Erythroblast (primary cell): ENCODE data around the gene EIF4A3.

Source experiments
- GATA1 ChIP-seq: IDR thresholded peaks from 2 replicates; pipeline ENCODE4 v1.6.1; 2011; ENCODE audit warnings: low read depth, mild to moderate bottlenecking, control low read depth, low read length, moderate library complexity
- POLR2A ChIP-seq: IDR thresholded peaks from 2 replicates; pipeline ENCODE4 v1.6.1; 2011; ENCODE audit warnings: mild to moderate bottlenecking, low read length

DNA sequence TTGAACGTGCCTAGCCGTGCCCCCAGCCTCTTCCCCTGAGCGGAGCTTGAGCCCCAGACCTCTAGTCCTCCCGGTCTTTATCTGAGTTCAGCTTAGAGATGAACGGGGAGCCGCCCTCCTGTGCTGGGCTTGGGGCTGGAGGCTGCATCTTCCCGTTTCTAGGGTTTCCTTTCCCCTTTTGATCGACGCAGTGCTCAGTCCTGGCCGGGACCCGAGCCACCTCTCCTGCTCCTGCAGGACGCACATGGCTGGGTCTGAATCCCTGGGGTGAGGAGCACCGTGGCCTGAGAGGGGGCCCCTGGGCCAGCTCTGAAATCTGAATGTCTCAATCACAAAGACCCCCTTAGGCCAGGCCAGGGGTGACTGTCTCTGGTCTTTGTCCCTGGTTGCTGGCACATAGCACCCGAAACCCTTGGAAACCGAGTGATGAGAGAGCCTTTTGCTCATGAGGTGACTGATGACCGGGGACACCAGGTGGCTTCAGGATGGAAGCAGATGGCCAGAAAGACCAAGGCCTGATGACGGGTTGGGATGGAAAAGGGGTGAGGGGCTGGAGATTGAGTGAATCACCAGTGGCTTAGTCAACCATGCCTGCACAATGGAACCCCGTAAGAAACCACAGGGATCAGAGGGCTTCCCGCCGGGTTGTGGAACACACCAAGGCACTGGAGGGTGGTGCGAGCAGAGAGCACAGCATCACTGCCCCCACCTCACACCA, 44.8 kb downstream of the EIF4A3 start:
- TF ChIP-seq POLR2A: no peak
- TF ChIP-seq GATA1: no peak
